Ammon's horn (tissue), 1 donor: Measurements from ENCODE around the gene PTPN3.

Source experiments
- DNase-seq: peaks from one replicate; pipeline ENCODE4 v3.0.0-alpha.2; 2016; ENCODE audit warnings: low spot score

PTPN3 gene

DNA sequence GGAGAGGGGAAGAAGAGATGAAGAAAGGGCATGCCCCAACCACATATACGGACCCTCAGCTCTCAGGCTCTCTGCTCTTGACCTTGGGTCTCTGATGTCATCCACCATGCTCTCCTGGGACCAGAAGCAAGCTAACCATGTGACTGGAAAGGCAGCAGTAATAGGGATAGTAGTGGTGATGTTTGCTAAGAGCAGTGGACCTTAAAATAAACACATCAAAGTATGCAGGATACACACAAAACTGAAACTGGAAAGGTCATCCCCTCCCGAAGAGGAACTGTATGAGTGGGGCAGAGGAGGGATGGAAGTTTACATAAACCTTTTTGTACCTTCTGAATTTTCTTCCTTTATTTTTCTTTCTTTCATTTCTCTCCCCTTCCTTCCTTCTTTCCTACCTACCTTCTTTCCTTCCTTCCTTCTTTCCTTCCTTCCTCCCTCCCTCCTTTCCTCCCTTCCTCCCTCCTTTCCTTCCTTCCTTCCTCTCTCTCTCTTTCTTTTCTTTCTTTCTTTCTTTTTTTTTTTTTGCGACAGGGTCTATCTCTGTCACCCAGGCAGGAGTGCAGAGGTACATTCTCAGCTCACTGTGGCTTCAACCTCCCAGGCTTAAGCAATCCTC is 8.1 kb upstream of the PTPN3 start:
- no peak for DNase-seq

DNA sequence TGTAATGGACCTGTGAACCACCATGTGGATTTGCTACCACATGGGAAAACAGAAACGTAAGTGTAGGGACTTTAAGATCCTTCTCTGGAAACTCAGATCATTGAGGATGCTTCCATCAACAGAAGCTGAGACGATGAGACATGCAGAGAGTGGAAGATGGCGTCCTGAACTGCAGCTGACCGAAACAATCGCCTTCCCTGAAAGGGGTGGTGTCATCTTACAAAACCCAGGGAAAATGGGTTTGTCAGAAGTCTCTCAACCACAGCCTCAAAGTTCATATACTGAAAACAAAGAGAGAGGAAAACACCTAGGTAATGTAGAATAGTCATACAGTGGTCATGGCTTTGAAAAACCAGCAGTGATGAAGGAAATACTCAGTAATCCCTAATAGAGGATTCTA is 6.6 kb upstream of the PTPN3 start:
- no peak for DNase-seq

DNA sequence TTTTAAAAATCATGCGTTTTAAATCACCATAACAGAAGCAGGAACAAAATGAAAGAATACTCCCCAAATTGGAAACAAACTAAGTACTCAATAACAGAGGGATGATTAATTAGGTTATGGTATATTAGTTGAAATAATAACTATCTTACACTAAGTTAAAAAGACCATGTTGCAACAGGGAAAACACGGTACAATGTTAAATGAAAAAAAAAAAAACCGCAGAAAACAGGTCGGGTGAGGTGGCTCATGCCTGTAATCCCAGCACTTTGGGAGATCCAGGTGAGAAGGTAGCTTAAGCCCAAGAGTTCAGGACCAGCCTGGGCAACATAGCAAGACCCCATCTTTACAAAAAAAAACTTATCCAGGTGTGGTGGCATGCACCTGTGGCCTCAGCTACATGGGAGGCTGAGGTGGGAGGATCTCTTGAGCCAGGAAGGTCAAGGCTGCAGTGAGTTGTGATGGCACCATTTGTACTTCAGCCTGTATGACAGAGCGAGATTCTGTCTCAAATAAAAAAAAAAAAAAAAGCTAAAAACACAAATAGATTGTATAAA is 2.4 kb upstream of the PTPN3 start:
- no peak for DNase-seq

GRCh38 chr9:109499631-109500410 is 1.7 kb upstream of the PTPN3 start:
- DNase-seq = no peak

DNA sequence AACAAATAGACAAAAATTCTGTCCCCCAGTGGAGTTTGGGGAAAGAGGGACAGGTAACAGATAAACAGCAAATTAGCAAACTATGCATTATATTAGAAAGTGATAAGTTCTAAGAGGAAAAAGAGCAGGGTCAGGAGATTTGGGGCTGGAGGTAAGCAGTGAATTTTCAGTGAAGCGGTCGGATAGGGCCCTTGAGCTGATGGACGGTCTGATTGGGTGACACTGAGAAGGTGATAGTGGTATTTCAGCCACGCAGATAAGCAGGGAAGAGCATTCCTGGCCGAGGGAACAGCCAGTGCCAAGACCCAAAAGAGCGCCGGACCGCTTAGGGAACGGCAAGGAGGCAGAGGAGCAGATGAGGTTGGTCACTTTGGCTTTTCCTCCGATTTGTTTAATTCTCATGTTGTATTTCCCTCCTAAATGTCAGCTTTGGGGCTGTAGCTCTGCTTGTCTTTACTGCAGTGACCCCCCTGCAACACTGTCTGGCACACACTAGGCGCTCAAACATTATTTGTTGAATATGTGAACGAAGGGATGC is 1.1 kb upstream of the PTPN3 start:
- no peak for DNase-seq

DNA sequence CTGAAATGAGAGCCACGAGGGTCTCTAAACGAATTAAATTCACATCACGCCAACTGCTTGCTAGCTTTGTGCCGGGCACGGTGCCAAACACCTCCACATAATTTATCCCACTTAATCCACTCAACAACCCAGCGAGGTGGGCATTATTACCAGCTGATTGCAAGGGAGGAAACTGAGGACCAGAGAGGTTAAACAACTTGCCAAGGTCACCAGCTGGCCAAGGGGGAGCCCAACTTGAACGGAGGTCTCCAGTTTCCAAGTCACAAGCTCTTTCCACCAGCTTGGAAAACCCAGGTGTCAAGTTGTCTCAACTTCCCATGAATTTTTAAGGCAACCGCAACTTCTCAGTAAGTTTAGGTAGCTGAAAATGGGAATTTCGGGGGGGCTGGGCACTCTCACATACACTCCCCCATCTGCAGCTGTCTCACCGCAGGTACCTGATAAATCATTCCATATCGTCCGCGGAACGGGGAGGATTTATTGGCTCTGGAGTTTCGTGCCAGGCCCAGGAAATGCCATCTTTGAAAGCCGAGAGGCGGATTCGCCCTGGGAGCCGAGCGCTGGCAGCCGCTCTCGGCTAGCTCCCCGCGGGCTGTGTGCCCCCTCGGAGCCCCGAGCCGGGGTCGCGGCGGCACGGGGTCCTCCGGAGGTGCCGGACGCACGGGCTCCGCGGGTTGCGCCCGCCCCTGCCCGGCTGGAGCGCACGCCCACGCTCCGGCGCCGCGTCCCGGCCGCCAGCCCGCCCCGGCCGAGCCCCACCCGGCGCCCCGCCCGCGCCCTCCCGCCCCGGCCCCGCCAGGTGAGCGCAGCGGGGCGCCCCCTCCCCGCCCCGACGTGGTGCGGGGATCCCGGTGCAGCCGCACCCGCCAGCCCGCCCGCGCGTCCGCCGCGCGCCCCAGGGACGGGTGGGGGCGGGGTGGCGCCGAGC is 617 bp downstream of the PTPN3 start:
- no peak for DNase-seq

GRCh38 chr9:109496841-109497225 is 1.3 kb downstream of the PTPN3 start:
- DNase-seq = no peak

GRCh38 chr9:109496218-109496617 is 1.9 kb downstream of the PTPN3 start:
- DNase-seq = no peak

- no peak for DNase-seq
These were observed 4.5 kb downstream of the PTPN3 start for GRCh38 chr9:109493648-109494047.

DNA sequence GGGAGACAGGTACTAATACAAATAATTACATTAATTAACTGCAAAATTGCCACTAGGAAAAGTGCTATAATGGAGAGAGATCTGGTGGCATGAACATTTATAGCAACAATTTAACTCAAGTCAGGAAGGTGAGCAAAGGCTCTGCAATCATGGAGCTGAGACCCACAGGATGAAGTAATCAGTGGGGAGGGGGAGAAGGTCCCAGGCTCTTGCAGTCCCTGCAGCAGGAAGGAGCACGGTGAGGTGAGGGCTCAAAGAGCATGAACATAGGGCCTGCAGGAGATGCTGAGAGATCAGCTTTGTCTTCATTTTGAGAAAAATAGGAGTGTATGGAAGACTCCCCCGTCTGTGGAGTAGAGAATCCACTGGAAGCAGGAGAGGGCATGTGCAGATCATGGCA is 6.5 kb downstream of the PTPN3 start:
- DNase-seq = no peak

DNA sequence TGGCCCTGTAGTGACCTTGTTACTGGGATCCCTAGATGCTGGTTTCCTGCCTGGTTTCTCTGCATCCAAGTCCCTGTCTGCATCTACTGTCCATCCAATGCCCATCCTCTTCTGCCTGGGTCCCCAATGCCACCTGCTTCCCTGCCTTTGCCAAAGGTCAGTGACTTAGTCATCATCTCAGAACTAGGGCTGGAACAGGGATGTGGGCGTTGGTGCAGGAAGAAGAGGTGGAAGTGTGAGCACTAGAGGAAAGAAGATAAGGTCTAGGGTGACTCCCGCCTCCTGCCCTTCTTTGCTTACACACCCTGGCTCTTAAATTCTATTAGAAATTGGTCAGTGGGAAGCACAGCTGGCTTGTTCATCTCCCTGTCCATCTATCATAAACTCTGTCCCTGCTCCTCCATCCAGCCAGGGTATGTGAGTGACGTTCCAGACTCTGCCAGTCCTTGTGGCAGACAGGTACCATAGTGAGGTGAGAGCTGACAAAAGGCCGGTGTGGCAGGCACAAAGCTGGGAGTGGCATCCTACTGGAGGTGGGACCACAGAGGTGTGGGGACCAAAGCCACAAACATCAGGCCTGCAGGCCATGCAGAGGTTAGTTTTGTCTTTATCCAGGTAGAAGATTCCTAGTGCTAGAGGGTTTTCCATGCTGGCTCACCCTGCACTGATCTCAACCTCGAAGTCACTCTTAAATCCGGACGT is 9.2 kb downstream of the PTPN3 start:
- no peak for DNase-seq

DNA sequence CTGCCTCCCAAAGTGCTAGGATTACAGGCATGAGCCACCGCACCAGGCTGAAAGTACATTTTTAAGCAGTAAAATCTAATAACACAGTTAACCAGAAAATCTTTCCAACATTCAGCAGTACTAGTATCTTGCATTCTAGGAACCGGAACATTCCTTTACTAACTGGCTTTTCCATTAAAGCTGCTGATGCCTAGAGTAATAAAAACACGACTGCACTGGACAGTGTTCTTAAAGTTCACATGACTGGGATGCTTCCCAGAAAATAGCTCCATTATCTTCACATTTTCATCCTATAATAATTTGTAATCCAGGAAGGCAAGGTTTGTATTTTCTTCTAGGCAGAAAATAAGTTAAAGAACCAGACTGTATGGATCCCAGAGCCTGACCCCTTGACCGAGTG is 9.8 kb downstream of the PTPN3 start:
- DNase-seq = no peak

GRCh38 chr9:109487247-109487646 is 10.9 kb downstream of the PTPN3 start:
- no peak for DNase-seq

GRCh38 chr9:109483744-109484429 is 14.2 kb downstream of the PTPN3 start:
- no peak for DNase-seq

- DNase-seq = no peak
These were observed 15.7 kb downstream of the PTPN3 start for GRCh38 chr9:109482391-109482916.

DNA sequence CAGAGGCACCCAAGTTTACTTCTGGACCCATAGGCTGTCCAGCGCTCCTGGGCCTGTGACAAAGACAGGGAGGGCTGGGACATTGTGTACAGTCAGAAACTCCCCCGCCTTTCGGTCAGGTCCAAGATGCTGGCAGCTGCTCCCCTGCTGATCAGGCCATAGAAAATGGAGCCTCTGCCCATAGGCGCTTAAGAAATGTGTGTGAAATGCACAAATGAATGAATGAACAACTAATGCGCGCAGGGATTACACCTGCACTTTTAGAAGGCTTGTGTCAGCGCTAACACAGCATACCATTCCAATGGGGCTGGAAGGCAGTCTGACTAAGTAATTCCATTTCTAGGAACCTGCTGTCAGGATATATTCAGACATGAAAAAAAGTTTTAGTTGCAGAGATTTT is 16.3 kb downstream of the PTPN3 start:
- DNase-seq = no peak

DNA sequence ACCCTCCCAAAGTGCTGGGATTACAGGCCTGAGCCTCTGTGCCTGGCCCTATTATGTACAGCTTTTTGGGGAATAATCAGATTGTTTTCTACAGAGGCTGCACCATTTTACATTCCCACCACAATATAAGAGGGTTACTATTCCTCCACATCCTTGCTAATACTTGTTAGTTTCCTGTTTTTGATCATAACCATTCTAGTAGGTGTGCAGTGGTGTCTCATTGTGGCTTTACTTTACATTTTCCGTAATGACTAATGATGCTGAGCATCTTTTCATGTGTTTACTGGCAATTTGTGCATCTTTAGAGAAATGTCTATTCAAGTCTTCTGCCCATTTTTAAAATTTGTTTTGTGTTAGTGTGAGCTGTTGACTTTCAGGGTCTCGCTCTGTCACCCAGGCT is 18.3 kb downstream of the PTPN3 start:
- DNase-seq = no peak

GRCh38 chr9:109478665-109479380 is 19.3 kb downstream of the PTPN3 start:
- no peak for DNase-seq

DNA sequence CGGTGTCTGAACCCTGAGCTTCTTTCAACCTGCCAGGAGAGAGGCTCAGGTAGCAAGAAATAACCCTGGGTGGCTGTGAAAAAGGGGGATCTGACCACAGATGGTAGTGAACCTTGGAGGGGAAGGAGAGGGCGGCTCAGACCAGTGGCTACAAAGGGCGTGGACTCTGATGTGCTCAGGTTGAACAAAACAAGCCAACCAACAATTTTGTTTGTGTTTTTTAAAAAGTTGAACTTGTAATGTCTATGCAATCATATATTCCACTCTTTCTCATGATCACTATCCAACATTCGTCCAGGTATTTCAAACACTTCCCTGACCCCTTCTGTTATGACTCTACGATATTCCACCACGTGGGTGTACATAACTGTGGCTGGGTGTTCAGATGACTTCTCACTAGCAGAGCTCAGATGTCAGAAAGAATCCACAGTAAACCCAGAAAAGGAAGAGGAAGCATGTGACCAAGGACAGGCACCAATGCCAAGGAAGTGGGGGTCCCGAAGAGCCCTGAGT is 20.0 kb downstream of the PTPN3 start:
- no peak for DNase-seq
